GDM1 (cell line): ENCODE results near the gene LRP8.
"Not testable (repeated sequence)": the region's sequence is repeated elsewhere in the genome, so short reads cannot be mapped to it uniquely, and the experiment has no call there.

Experiments
- DNase-seq: peaks from one replicate; lab custom pipeline; 2025; lab: John Stamatoyannopoulos, UW

The LRP8 gene

DNA sequence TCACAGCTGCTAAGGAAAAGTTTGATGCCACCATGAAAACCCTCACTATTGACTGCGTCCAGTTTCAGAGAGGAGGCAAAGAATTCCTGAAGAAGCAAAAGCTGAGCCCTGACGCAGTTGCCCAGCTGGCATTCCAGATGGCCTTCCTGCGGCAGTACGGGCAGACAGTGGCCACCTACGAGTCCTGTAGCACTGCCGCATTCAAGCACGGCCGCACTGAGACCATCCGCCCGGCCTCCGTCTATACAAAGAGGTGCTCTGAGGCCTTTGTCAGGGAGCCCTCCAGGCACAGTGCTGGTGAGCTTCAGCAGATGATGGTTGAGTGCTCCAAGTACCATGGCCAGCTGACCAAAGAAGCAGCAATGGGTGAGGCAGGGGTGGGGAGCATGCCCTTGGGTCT is 116.9 kb downstream of the LRP8 start:
- no peak for DNase-seq

DNA sequence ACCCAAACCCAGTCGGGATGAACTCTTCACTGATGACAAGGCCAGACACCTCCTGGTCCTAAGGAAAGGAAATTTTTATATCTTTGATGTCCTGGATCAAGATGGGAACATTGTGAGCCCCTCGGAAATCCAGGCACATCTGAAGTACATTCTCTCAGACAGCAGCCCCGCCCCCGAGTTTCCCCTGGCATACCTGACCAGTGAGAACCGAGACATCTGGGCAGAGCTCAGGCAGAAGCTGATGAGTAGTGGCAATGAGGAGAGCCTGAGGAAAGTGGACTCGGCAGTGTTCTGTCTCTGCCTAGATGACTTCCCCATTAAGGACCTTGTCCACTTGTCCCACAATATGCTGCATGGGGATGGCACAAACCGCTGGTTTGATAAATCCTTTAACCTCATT is 117.5 kb downstream of the LRP8 start:
- no peak for DNase-seq

DNA sequence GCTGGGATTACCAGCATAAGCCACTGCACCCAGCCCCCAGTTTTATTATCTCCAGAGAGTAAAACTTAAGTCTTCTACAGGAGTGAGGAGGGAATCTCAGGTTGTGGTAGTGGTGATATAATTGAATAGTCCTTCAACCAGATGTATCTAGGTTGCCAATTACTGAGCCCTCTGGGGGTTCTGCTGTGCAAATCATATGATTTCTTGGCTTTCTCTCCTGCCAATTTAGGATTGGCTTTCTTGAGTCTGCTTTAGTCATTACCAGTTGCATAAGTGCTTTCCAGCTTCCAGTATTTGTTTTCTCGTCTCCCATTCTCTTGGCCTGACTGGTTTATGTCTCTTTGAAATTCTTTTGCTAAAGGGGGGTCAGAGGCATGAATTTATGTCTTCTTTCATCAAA is 120.1 kb downstream of the LRP8 start:
- no peak for DNase-seq

DNA sequence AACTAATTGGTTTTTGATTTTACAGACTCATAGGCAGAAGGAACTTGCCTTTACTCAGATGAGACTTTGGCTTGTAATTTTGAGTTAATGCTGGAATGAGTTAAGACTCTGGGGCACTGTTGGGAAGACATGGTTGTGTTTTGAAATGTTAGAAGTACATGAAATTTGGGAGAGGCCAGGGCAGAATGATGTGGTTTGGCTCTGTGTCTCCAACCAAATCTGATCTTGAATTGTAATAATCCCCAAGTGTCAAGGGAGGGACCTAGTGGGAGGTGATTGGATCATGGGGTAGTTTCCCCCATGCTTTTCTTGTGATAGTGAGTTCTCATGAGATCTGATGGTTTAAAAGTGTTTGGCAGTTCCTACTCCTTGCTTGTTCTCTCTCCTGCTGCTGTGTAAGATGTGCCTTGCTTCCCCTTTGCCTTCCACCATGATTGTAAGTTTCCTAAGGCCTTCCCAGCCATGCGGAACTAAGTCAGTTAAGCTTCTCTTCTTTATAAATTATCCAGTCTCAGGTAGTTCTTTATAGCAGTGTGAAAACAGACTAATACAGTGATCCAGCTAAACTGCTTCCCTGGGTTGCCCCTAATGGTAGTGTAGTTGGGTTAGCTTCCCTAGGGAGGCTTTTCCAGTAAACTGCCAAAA is 121.0 kb downstream of the LRP8 start:
- DNase-seq: no peak

DNA sequence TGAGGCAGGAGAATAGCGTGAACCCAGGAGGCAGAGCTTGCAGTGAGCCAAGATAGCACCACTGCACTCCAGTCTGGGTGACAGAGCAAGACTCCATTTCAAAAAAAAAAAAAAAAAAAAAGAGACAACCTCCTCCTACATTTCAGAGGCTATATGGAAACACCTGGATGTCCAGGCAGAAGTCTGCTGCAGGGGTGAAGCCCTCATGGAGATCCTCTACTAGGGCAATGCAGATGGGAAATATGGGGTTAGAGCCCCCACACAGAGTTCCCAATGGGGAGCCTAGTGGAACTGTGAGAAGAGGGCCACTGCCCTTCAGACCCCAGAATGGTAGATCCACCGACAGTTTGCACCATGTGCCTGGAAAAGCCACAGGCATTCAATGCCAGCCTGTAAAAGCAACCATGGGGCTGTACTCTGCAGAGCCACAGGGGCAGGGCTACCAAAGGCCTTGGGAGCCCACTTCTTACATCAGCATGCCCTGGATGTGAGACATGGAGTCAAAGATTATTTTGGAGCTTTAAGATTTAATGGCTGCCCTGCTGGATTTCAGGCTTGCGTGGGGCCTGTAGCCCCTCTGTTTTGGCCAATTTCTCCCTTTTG is 121.7 kb downstream of the LRP8 start:
- not testable (repeated sequence) for DNase-seq

DNA sequence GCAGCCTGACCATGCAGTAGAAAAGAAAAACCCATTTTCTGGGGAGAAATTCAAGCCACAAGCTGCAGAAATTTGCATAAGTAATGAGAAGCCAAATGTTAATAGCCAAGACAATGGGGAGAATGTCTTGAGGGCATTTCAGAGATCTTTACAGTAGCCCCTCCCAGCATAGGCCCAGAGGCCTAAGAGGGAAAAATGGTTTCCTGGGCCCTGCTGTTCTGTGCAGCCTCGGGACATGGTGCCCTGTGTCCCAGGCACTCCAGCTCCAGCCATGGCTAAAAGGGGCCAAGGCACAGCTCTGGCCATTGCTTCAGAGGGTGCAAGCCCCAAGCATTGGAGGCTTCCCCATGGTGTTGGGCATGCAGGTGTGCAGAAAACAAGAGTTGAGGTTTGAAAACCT is 122.4 kb downstream of the LRP8 start:
- DNase-seq: not testable (repeated sequence)

DNA sequence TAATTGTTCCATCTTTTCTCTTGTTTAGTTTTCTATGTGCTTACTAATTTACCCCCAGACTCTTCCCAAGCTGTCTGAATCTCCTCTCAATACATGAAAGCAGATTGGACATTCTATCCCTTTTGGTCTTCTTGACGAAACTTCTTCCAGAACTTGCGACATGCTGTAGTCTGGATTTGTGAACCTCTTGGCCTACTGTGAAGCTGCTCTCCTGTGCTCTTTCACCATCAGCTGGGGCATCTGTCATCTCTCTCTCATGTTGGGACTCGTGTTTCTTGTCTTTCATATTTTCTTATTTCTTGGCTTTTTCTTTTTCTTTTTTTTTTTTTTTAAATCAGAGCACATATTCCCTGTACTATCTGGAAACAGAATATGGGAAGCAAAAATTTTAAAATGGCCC is 124.4 kb downstream of the LRP8 start:
- DNase-seq: no peak

DNA sequence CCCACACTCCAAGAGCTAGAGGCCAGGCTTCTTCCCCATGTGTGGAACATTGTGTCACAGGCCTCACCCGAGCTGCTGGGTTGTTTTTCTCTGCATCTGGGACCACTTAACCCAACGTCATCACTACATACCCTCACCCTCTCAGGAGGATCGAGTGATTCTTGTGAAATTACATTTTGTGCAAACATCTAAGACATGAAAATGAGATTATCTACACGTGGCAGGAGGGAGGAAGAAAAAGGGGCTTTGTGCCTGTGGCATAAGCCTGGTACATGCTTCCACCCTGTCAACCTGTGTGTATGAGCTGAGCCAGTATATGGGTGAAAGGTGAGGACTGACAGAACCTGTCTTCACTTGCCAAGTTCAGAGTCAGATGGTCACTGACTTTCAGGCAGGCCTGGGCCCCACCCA is 129.6 kb downstream of the LRP8 start:
- DNase-seq: no peak

DNA sequence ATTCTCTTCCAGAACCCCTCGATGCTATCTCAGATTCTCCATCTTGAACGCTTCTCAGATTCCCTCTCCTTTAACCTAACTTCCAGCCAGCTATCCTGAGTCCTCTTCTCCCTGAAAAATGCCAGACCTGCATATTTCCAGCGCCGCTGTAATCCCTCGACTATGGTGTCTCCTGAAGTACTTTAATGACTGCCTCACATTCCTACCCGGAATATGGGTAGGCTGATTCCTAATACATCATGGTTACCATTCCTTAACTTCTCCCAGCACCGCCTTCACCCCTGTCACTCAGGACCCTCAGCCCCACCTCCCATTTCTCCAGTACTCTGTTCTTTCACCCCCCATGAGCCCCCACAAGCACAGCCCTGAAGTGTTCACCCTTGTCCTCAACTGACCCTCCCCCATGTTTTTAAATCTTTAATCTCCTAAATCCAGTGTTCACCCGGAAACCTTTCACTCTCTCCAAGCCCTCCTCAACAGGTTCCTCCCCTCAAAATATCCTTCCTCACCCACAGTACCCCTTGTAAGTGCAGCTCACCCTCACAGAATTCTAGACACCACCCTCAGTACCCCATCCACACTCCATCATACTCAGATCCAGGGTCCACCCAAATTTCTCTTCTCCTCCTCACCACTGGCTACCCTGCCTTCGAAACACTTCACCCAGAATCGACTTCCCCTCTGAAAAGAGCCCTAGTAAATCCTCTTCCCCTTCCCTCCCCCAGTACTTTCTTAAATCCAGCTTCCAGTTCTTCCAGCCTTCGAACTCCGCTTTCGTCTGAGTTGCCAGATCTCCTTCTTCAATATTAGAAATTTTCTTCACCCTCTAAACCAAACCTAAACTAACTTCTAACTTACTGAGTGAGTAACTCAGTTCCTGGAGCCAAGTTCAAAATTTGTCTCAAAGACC is 130.3 kb downstream of the LRP8 start:
- DNase-seq: peak; percentile 10

DNA sequence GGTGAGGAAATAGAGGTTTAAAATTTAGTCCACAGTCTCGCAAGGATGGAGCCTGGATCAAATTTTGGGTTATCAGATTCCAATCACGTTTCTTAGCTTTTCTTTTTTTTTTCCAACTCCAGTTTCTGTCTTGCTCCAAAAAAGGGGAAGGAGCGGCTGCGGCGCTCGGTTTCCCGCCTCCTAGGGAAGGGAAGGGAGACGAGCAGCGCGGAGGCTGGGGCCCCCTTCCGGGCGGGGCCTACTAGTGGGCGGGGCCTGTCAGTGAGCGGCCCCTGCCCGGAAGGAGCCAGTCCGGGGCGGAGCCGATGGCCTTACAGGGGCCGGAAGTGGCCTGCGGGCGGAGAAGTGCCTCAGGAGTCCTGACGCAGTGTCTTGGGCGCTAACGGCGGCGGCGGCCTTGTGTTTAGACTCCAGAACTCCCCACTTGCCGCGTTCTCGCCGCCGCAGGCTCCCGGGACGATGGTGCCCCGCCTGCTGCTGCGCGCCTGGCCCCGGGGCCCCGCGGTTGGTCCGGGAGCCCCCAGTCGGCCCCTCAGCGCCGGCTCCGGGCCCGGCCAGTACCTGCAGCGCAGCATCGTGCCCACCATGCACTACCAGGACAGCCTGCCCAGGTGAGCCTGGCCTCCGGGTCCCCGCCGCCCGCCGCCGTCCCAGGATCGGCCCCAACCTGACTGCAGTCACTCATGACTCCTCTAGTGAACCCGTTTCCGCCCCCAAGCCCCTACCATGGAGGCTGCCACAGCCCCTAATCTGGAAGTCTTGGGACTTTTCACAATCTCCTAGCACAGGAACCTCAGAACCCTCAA is 131.2 kb downstream of the LRP8 start, which contains the start of gene CPT2:
Gene CPT2, plus strand, starts transcription at position 340 of the 806 bp plus-strand sequence. Its CDS starts 120 bp downstream, at position 460.
- peak; percentile 93 for DNase-seq

DNA sequence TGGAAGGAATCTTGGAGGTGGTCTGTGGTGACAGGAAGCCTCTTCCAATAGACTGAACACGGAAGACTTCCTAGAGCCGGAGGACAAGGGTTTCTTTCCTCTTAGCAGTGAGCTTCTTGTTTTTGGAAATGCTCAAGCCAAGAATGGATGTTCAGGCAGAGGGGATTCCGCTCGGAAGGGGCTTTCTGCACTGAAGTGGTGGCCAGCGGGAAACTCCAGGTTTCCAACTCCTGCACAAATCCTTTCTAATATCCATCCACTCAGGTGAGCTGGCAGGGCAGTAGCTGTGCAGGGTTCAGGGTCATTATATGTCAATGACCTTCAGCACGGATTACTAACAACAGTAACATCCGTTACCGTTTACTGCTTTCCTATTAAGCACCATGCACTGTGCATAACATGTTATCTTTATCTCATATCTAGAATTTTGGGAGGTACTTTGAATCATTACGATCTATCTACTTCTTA is 131.8 kb downstream of the LRP8 start:
- DNase-seq: no peak

DNA sequence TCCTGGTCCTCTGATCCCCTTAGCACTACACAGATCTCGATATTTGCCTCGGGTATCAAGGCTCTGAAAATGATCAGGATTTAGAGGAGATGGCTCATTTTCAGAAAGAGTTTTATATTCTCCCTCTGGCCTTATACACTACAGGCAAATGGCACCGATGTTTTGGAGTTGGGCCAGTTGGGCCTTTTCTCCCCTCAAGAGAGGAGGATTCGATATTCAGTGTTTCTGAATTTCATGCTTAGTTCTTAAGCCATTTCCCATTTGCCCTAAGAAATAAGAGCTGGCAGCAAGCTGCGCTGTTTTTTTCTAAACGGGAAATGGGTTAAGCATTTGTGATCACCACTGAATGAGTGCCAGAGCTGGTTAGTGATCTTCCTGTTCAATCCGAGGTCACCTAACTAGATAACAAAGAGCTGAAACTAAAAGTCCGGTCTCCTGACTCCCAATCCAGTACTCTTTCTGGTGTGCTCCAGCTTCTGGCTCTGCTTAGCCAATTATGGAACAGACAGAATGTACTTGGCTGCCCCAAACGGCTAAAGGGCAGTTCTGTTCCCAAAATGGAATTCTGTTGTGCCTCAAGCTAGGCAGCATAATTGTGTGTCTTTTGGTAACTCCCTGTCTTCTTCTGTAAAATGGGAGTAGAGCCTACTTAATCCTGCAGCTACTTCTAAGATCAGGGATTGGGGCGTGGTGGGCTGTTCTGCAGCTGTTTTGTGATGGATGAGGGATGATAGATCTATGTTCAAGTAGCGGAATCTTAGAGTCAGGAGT is 132.4 kb downstream of the LRP8 start:
- DNase-seq: no peak
